Upper lobe of right lung (tissue), 1 donor: Measurements from ENCODE around the gene TVP23A. TPM values are rescaled to one million over a fixed set of nuclear protein-coding genes. Genes with fewer than 3 reads are reported as not detected.
A peak's percentile ranks its signal among the peaks of the same experiment; 100 is the strongest.

ENCODE experiments used
- ATAC-seq: fragments of 200-7000 bp; cut with Tn5 transposase; one replicate; pipeline ENCODE4 v1.9.1; 2020; ENCODE audit warnings: mild to moderate bottlenecking, moderate library complexity
- DNase-seq: peaks from one replicate; pipeline ENCODE4 v3.0.0-alpha.2; 2020
- H3K27ac ChIP-seq: fragments of 200-600 bp; one replicate; pipeline ENCODE4 v1.8.0; 2022
- H3K27me3 ChIP-seq: fragments of 200-600 bp; one replicate; pipeline ENCODE4 v1.8.0; 2022; ENCODE audit warnings: mild to moderate bottlenecking
- H3K36me3 ChIP-seq: fragments of 200-600 bp; one replicate; pipeline ENCODE4 v1.8.0; 2022
- H3K4me1 ChIP-seq: fragments of 200-600 bp; one replicate; pipeline ENCODE4 v1.8.0; 2022
- H3K4me3 ChIP-seq: fragments of 200-600 bp; one replicate; pipeline ENCODE4 v1.8.0; 2022; ENCODE audit warnings: mild to moderate bottlenecking
- H3K9me3 ChIP-seq: fragments of 200-600 bp; one replicate; pipeline ENCODE4 v1.8.0; 2022
- intact Hi-C: fragments of 100-400 bp; cut with DNase I; formaldehyde crosslinking; loops from one replicate; pipeline ENCODE4 v1.11.0; 2022
- total RNA-seq: library from RNA; stranded (reverse); fragmentation: NEBNext Ultra II Directional; extraction: Animal tissue kit (Norgen Biotek cat#: 25700); gene quantifications from one replicate; pipeline ENCODE4 v1.2.1, GENCODE V29; 2021
- TF ChIP-seq, protein P1 (sequence below): fragments of 200-600 bp; IDR thresholded peaks from one replicate; pipeline ENCODE4 v1.8.0; 2022; ENCODE audit warnings: antibody characterized with exemption
- donor health status: DM: no; HTN: yes; CAD: no; lungs with severe emphysema.

Gene TVP23A
- total RNA-seq, 1 donor from 2014 or later = 0.69 TPM

DNA sequence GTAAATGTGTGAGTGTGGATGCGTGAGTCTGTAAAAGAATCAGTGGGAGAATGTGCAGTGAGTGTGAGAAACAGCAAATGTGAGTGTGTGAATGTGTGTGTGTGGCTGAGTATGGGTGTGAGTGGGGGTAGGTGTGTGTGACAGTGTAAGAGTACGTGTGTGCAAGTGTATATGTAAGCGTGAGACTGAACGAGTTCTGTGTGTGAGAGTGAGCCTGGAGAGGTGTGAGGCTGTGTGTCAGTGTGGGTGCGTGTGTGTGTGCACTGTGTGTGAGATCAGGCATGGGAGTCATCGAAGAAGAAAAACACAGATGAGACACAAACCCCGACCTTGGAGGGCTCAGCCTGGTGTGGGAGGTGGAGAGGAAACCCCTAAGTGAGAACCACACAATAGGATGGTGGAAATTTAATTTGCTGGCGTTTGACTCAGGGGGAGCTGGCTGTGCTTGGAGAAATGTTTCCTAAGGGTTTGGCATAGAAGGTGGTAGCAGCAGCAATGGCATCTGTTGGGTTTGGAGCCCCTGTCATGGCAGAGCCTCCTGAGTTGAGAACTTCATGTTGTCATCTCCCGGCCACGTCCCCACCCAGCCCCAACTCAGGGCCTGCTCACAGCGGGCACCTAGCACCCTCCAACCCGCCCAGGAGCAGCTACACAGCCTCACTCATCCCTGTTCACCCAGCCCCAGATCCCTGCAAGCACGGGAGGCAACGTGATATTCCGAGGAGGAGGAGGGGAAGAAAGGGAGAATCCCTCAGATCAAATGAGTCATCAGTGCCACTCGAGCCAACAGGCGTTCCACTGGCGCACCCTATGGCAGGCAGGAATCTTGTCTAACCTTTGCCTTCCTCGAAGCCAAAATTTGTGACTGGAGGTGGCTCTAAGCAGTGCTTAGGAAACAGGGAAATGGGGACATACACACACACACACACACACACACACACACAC is 89.2 kb downstream of the TVP23A start:
- intact Hi-C loops = no loop called here
- H3K27me3 ChIP-seq = no peaks in the 10 kb centered on the region
- H3K4me1 ChIP-seq = no peaks in the 10 kb centered on the region
- DNase-seq (no peak), ATAC-seq (peak; percentile 50)
- H3K4me3 ChIP-seq = no peak overlapping the region
- TF ChIP-seq, protein P1, sequence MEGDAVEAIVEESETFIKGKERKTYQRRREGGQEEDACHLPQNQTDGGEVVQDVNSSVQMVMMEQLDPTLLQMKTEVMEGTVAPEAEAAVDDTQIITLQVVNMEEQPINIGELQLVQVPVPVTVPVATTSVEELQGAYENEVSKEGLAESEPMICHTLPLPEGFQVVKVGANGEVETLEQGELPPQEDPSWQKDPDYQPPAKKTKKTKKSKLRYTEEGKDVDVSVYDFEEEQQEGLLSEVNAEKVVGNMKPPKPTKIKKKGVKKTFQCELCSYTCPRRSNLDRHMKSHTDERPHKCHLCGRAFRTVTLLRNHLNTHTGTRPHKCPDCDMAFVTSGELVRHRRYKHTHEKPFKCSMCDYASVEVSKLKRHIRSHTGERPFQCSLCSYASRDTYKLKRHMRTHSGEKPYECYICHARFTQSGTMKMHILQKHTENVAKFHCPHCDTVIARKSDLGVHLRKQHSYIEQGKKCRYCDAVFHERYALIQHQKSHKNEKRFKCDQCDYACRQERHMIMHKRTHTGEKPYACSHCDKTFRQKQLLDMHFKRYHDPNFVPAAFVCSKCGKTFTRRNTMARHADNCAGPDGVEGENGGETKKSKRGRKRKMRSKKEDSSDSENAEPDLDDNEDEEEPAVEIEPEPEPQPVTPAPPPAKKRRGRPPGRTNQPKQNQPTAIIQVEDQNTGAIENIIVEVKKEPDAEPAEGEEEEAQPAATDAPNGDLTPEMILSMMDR = no peak
- H3K27ac ChIP-seq = no peak overlapping the region
- no peaks in the 10 kb centered on the region for H3K36me3 ChIP-seq
- H3K9me3 ChIP-seq = peaks cover 3% of the 10 kb centered on the region

DNA sequence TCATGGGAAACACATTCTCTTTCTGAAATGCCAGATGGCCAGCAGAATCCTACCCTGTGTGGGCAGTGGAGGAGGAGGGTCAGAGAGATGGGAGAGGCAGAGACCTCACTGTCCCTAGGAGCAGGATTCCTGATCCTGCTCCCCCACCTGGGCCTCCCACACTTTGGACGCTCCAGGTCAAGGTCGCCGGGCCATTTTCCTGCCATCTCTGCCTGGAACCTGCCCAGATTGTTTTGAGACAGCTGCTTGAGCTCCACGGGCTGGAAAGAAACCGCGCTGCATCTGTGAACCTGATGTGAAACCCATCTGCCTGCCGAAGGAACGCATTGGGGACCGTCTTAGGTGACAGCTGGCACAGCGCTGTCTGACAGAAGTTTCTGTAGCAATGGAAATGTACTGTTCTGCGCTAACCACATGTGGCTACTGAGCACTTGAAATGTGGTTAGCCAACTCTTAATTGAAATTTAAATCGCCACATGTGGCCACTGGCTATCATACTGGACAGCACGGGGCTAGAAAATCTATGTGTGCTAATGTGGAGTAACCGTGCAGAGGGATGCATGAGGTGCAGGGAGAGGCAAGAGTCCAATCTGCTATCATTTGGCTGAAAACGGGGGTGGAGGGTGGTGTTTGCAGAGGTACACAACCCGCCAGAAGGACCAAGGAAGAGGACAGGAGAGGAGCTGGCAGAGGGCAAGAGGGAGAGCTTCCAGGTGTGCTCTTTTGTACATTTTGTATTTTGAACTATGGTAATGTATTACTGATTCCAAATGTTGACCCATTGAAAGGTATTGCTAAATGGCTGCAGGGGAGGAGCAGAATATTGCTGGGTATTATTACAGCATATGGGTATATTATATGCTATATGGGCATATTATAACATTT is 90.3 kb downstream of the TVP23A start:
- H3K36me3 ChIP-seq = no peaks in the 10 kb centered on the region
- intact Hi-C loops = no loop called here
- H3K9me3 ChIP-seq = no peaks in the 10 kb centered on the region
- no peak overlapping the region for H3K27ac ChIP-seq
- no peaks in the 10 kb centered on the region for H3K27me3 ChIP-seq
- no peak for ATAC-seq
- H3K4me1 ChIP-seq = no peaks in the 10 kb centered on the region
- no peak overlapping the region for H3K4me3 ChIP-seq
- TF ChIP-seq, protein P1 = no peak
- DNase-seq = no peak

Other genes starting within 250 kb of the TVP23A start
- gene EMP2, start 238.2 kb downstream of the TVP23A start, total RNA-seq = 726 TPM
- gene TEKT5, start 123.9 kb downstream of the TVP23A start, total RNA-seq = not detected
- 33.7 TPM for gene NUBP1, start 75.0 kb downstream of the TVP23A start, total RNA-seq
- 78.9 TPM for gene CIITA, start 58.4 kb upstream of the TVP23A start, total RNA-seq
- 36.3 TPM for gene DEXI, start 123.7 kb upstream of the TVP23A start, total RNA-seq
- 36.9 TPM for gene CLEC16A, start 125.8 kb upstream of the TVP23A start, total RNA-seq